Body of pancreas (tissue), 4 donors: ENCODE measurements around the gene SLC9A3.

ENCODE experiments used
- CTCF ChIP-seq, 7 experiments: fragments of 450-650 bp in 4 of 7; fragments of 200-600 bp in 3 of 7; sonication (generic) in 3 of 7; IDR thresholded peaks; one replicate each; pipeline ENCODE4 v1.5.1; 2016 to 2019; ENCODE audit warnings: antibody characterized with exemption in 7 of 7
- POLR2A ChIP-seq, 3 donors: fragments of 450-650 bp; IDR thresholded peaks; one replicate each; pipeline ENCODE4 v1.6.1; 2016; ENCODE audit warnings: antibody characterized with exemption in 3 of 3, mild to moderate bottlenecking in 2 of 3

DNA sequence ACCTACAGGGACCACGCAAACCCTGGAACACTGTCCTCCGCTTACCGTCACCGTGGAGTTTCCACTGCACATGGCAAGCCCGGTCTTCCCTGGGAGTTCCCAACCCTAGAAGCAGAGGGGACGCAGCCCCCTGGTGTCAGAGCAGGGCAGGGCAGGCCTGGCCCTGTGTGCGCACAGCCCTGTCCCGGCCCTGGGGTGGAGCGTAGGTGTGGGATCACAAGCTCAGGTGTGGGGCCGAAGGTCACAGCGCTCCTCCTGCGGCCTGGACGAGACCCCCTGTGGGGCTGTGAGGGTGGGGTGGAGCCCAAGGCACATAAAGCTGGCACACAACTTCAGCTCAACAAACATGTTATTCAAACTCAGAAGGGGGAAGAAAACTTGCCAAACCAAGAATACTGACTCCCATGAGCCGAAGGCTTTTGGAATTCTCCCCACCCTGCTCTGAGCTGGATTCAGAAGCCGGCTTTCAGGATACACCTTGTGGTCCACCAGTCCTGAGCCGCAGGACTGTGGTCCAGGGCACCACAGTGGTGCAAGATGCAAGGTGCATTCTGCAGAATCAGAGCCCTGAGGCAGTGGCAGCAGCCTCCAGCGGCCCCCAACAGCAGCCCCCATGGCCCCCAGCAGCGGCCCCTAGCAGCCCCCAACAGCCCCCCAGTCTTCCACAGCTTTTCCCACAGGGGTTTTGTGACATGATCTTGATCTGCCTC lies 93.1 kb downstream of the SLC9A3 start:
- peak in 4 of 7 experiments; percentile 18 to 50 (median 32) for TF ChIP-seq CTCF (IDR thresholded peaks at IDR 0.05)
- TF ChIP-seq POLR2A (IDR thresholded peaks at IDR 0.05): no peak
